ENCODE data around the gene TCEANC.
"Not testable (repeated sequence)": the region's sequence is repeated elsewhere in the genome, so short reads cannot be mapped to it uniquely, and the experiment has no call there.

Gene TCEANC

DNA sequence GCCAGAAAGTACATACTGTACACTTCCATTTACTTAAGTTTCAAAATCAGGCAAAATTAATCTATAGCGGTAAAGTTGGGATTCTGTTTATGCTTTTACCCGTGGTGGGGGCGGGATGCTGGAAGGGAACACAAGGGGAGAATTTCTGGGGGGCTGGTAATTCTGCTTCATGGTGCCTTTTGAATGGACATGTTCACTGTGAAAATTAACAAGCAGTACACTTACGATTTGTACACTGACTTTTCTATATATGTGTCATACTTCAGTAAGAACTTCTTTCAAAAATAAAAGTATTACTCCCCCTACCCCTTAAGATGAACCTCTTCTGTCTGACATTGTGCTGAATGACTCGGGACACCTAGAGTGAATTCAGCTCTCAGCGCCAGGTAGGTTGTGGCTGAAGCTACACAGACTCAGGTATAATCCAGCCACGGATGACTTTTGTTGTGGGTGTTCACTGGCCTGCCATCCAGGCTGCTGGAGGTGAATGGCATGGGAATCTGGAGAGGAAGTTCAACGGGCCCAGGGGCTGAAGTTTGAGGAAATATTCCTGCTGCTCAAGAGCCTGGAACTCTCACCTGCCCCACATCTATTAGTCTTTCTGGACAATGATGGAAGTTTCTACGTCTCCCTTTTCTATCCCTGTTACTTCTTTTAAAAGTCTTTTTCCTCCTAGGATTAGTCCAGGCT, 7.3 kb upstream of the TCEANC start:
- Histone ChIP-seq H3K4me3 (replicated peaks; ENCODE audit: insufficient read depth, low read length) (no peak overlapping the region), H3K27ac (replicated peaks) (no peak overlapping the region), H3K27me3 (ENCODE audit: insufficient read depth, poor library complexity, severe bottlenecking) (no peaks in the 10 kb centered on the region)
- DNase-seq (ENCODE audit: low read depth in 1 of 2, low spot score in 1 of 2), result no peak
- TF ChIP-seq, protein P1, sequence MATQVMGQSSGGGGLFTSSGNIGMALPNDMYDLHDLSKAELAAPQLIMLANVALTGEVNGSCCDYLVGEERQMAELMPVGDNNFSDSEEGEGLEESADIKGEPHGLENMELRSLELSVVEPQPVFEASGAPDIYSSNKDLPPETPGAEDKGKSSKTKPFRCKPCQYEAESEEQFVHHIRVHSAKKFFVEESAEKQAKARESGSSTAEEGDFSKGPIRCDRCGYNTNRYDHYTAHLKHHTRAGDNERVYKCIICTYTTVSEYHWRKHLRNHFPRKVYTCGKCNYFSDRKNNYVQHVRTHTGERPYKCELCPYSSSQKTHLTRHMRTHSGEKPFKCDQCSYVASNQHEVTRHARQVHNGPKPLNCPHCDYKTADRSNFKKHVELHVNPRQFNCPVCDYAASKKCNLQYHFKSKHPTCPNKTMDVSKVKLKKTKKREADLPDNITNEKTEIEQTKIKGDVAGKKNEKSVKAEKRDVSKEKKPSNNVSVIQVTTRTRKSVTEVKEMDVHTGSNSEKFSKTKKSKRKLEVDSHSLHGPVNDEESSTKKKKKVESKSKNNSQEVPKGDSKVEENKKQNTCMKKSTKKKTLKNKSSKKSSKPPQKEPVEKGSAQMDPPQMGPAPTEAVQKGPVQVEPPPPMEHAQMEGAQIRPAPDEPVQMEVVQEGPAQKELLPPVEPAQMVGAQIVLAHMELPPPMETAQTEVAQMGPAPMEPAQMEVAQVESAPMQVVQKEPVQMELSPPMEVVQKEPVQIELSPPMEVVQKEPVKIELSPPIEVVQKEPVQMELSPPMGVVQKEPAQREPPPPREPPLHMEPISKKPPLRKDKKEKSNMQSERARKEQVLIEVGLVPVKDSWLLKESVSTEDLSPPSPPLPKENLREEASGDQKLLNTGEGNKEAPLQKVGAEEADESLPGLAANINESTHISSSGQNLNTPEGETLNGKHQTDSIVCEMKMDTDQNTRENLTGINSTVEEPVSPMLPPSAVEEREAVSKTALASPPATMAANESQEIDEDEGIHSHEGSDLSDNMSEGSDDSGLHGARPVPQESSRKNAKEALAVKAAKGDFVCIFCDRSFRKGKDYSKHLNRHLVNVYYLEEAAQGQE (IDR thresholded peaks at IDR 0.05; ENCODE audit: insufficient replicate concordance, low read depth), result no peak
- no peak for TF ChIP-seq GABPA (IDR thresholded peaks at IDR 0.05; ENCODE audit: low read depth)
- TF ChIP-seq, protein P2, sequence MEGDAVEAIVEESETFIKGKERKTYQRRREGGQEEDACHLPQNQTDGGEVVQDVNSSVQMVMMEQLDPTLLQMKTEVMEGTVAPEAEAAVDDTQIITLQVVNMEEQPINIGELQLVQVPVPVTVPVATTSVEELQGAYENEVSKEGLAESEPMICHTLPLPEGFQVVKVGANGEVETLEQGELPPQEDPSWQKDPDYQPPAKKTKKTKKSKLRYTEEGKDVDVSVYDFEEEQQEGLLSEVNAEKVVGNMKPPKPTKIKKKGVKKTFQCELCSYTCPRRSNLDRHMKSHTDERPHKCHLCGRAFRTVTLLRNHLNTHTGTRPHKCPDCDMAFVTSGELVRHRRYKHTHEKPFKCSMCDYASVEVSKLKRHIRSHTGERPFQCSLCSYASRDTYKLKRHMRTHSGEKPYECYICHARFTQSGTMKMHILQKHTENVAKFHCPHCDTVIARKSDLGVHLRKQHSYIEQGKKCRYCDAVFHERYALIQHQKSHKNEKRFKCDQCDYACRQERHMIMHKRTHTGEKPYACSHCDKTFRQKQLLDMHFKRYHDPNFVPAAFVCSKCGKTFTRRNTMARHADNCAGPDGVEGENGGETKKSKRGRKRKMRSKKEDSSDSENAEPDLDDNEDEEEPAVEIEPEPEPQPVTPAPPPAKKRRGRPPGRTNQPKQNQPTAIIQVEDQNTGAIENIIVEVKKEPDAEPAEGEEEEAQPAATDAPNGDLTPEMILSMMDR (IDR thresholded peaks at IDR 0.05; ENCODE audit: insufficient read depth, low read length), result no peak
- TF ChIP-seq SPI1 (IDR thresholded peaks at IDR 0.05; ENCODE audit: borderline replicate concordance, low read depth), result no peak
- TF ChIP-seq POLR2AphosphoS5 (IDR thresholded peaks at IDR 0.05; ENCODE audit: low read depth), result no peak

DNA sequence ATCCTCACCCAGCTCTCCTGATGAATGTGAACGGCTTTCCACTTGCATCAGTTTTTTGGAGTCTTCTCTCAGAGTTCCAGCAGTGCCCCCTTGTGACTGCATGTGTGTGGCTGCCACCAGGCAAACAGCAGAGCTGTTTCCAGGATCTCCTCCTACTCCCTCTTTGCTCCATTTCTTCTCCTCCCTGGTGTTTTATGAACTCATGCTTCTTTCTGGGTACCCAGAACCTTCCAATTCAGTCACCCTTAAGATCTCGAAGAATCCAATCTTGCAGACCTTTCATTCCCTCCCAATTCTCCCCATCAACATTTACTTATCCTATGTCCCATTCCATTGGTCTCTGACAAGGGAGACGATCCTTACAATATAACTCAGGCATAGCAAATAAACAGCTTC, 6.8 kb upstream of the TCEANC start:
- no peak overlapping the region for H3K4me3 ChIP-seq (replicated peaks; ENCODE audit: insufficient read depth, low read length)
- H3K27me3 ChIP-seq (ENCODE audit: insufficient read depth, poor library complexity, severe bottlenecking), result no peaks in the 10 kb centered on the region
- peak in 1 of 2 experiments; percentile 51 for DNase-seq (ENCODE audit: low read depth in 1 of 2, low spot score in 1 of 2)
- H3K27ac ChIP-seq (replicated peaks), result no peak overlapping the region
- TF ChIP-seq, protein P2 (IDR thresholded peaks at IDR 0.05; ENCODE audit: insufficient read depth, low read length), result peak; percentile 47
- TF ChIP-seq SPI1 (IDR thresholded peaks at IDR 0.05; ENCODE audit: borderline replicate concordance, low read depth) (no peak), GABPA (IDR thresholded peaks at IDR 0.05; ENCODE audit: low read depth) (no peak)

DNA sequence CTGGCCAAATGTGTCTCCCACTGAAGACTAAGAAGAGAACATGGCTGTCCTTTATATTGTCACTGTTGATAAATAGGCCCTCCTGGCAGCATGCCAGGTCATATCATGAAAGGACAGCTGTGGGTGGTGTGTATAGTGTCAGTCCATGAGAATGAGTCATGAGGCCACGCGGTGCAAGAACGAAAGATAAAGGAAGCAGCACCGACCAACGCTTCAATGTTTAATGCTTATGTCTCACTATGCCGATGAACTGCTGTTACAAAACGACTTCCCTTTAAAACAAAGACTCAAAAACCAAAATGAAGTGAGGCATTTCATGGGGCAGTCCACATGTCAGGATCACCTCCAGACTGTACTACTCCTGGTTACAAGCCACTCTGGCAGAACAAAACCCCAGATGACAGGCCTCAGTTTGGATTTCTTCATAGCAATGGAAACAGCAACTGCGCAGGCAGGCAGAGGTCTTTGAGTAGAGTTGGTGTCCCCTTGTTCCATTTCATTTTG, 5.2 kb upstream of the TCEANC start:
- TF ChIP-seq SPI1 (IDR thresholded peaks at IDR 0.05; ENCODE audit: borderline replicate concordance, low read depth) (no peak), POLR2AphosphoS5 (IDR thresholded peaks at IDR 0.05; ENCODE audit: low read depth) (no peak), GABPA (IDR thresholded peaks at IDR 0.05; ENCODE audit: low read depth) (no peak)
- TF ChIP-seq, protein P2 (IDR thresholded peaks at IDR 0.05; ENCODE audit: insufficient read depth, low read length), result no peak
- TF ChIP-seq, protein P1 (IDR thresholded peaks at IDR 0.05; ENCODE audit: insufficient replicate concordance, low read depth), result no peak
- H3K4me3 ChIP-seq (replicated peaks; ENCODE audit: insufficient read depth, low read length), result no peak overlapping the region
- H3K27me3 ChIP-seq (ENCODE audit: insufficient read depth, poor library complexity, severe bottlenecking), result no peaks in the 10 kb centered on the region
- peak; percentile 68 to 71 for DNase-seq (ENCODE audit: low read depth in 1 of 2, low spot score in 1 of 2)
- peak overlapping the region; percentile 61 for H3K27ac ChIP-seq (replicated peaks)

DNA sequence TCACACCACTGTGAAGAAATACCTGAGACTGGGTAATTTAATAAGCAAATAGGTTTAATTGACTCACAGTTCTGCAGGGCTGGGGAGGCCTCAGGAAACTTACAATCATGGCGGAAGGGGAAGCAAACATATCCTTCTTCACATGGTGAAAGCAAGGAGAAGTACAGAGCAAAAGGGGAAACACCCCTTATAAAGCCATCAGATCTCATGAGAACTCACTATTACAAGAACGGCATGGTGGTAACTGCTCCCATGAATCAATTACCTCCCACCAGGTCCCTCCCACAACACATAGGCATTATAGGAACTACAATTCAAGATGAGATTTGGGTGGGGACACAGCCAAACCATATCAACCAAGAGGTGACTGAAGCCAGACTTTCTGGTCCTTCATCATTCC, 4.6 kb upstream of the TCEANC start:
- H3K27ac ChIP-seq (replicated peaks), result peak overlapping the region; percentile 61
- H3K4me3 ChIP-seq (replicated peaks; ENCODE audit: insufficient read depth, low read length); H3K27me3 ChIP-seq (ENCODE audit: insufficient read depth, poor library complexity, severe bottlenecking): not testable (repeated sequence)
- peak in 1 of 2 experiments; percentile 31 for DNase-seq (ENCODE audit: low read depth in 1 of 2, low spot score in 1 of 2)

All from HL-60 (cell line).